PFSK-1 (cell line): ENCODE results near the gene UMODL1.

ENCODE experiments used
- FOXP2 ChIP-seq: optimal IDR thresholded peaks from 2 replicates; pipeline ENCODE3; 2011; ENCODE audit warnings: borderline replicate concordance, control low read depth, inconsistent platforms; ENCODE audit not compliant: insufficient read depth; ENCODE audit errors: extremely low read length, extremely low read depth
- POLR2AphosphoS5 ChIP-seq: IDR thresholded peaks from 2 replicates; pipeline ENCODE4 v1.6.1; 2012; ENCODE audit warnings: low read depth, mild to moderate bottlenecking, control low read depth, low read length, moderate library complexity
- REST ChIP-seq, 2 experiments: IDR thresholded peaks; 2 replicates each; pipeline versions ENCODE4 v1.6.1 to v1.8.0; 2011 to 2012; ENCODE audit warnings: low read depth in 2 of 2, low read length in 2 of 2, control low read depth in 1 of 2, inconsistent platforms in 1 of 2, mild to moderate bottlenecking in 1 of 2, moderate library complexity in 1 of 2; ENCODE audit not compliant: insufficient read depth in 1 of 2
- SIN3A ChIP-seq: IDR thresholded peaks from 2 replicates; pipeline ENCODE4 v1.6.1; 2012; ENCODE audit warnings: mild to moderate bottlenecking, low read length, moderate library complexity, borderline replicate concordance; ENCODE audit not compliant: insufficient read depth
- TAF1 ChIP-seq: IDR thresholded peaks from 2 replicates; pipeline ENCODE4 v1.6.1; 2012; ENCODE audit warnings: low read length, control low read depth, borderline replicate concordance; ENCODE audit not compliant: insufficient read depth

UMODL1 gene

GRCh38 chr21:42097274-42097673 lies 26.2 kb downstream of the UMODL1 start:
- TF ChIP-seq SIN3A, result no peak
- TF ChIP-seq TAF1, result no peak
- no peak for TF ChIP-seq FOXP2
- TF ChIP-seq REST (IDR thresholded peaks at IDR 0.05; ENCODE audit: insufficient read depth in 1 of 2, low read depth in 2 of 2, low read length in 2 of 2), result no peak
- no peak for TF ChIP-seq POLR2AphosphoS5

GRCh38 chr21:42097860-42098454 lies 26.8 kb downstream of the UMODL1 start:
- TF ChIP-seq SIN3A (no peak), POLR2AphosphoS5 (no peak), TAF1 (no peak), REST (IDR thresholded peaks at IDR 0.05; ENCODE audit: insufficient read depth in 1 of 2, low read depth in 2 of 2, low read length in 2 of 2) (no peak), FOXP2 (no peak)

GRCh38 chr21:42098957-42099505 lies 27.9 kb downstream of the UMODL1 start:
- TF ChIP-seq POLR2AphosphoS5 (no peak), FOXP2 (no peak), REST (IDR thresholded peaks at IDR 0.05; ENCODE audit: insufficient read depth in 1 of 2, low read depth in 2 of 2, low read length in 2 of 2) (no peak), SIN3A (no peak)

GRCh38 chr21:42101246-42101645 lies 30.1 kb downstream of the UMODL1 start:
- TF ChIP-seq SIN3A (no peak), TAF1 (no peak), FOXP2 (no peak), POLR2AphosphoS5 (no peak), REST (IDR thresholded peaks at IDR 0.05; ENCODE audit: insufficient read depth in 1 of 2, low read depth in 2 of 2, low read length in 2 of 2) (no peak)

GRCh38 chr21:42102076-42102475 lies 31.0 kb downstream of the UMODL1 start:
- TF ChIP-seq SIN3A, result no peak
- no peak for TF ChIP-seq FOXP2
- no peak for TF ChIP-seq POLR2AphosphoS5
- no peak for TF ChIP-seq TAF1
- no peak for TF ChIP-seq REST (IDR thresholded peaks at IDR 0.05; ENCODE audit: insufficient read depth in 1 of 2, low read depth in 2 of 2, low read length in 2 of 2)
